SK-N-SH treated with all-trans-retinoic acid at 6 μM for 48 hours (cell line): ENCODE measurements around the gene OR9A2.

ENCODE experiments used
- ARNTL ChIP-seq: fragments of 450-650 bp; formaldehyde crosslinking; IDR thresholded peaks from 2 replicates; pipeline ENCODE4 v1.5.0; 2020; ENCODE audit warnings: low read depth, mild to moderate bottlenecking, moderate library complexity, borderline replicate concordance
- CREB5 ChIP-seq: fragments of 250-450 bp; sonication (Bioruptor Pico); IDR thresholded peaks from 2 replicates; pipeline ENCODE4 v1.5.1; 2020; ENCODE audit warnings: low read depth, mild to moderate bottlenecking, moderate library complexity
- CSDC2 ChIP-seq: fragments of 250-450 bp; sonication (Bioruptor Pico); IDR thresholded peaks from 2 replicates; pipeline ENCODE4 v1.5.0; 2020; ENCODE audit warnings: mild to moderate bottlenecking, moderate library complexity
- GLIS3 ChIP-seq: fragments of 250-450 bp; sonication (Bioruptor Pico); IDR thresholded peaks from 2 replicates; pipeline ENCODE4 v1.5.0; 2020; ENCODE audit warnings: mild to moderate bottlenecking, moderate library complexity
- RARB ChIP-seq: fragments of 250-450 bp; sonication (Bioruptor Pico); IDR thresholded peaks from 2 replicates; pipeline ENCODE4 v1.8.0; 2021; ENCODE audit warnings: mild to moderate bottlenecking, moderate library complexity
- SNAI2 ChIP-seq: fragments of 250-450 bp; sonication (Bioruptor Pico); IDR thresholded peaks from 2 replicates; pipeline ENCODE4 v1.5.0; 2020; ENCODE audit warnings: mild to moderate bottlenecking, moderate library complexity
- TCF4 ChIP-seq: fragments of 250-450 bp; sonication (Bioruptor Pico); IDR thresholded peaks from 2 replicates; pipeline ENCODE4 v1.8.0; 2021; ENCODE audit warnings: mild to moderate bottlenecking, moderate library complexity, borderline replicate concordance
- TSHZ2 ChIP-seq: fragments of 250-450 bp; sonication (Bioruptor Pico); IDR thresholded peaks from 2 replicates; pipeline ENCODE4 v1.5.0; 2020; ENCODE audit warnings: mild to moderate bottlenecking, moderate library complexity
- ZFP30 ChIP-seq: fragments of 450-650 bp; formaldehyde crosslinking; IDR thresholded peaks from 2 replicates; pipeline ENCODE4 v1.5.0; 2022; ENCODE audit warnings: mild to moderate bottlenecking, moderate library complexity
- ZNF8 ChIP-seq: fragments of 450-650 bp; formaldehyde crosslinking; IDR thresholded peaks from 2 replicates; pipeline ENCODE4 v1.5.0; 2020; ENCODE audit warnings: mild to moderate bottlenecking, moderate library complexity

- TF ChIP-seq ZFP30 (CRISPR knock-in tag) (no peak), ZNF8 (CRISPR knock-in tag) (no peak), TSHZ2 (no peak), SNAI2 (CRISPR knock-in tag) (no peak), ARNTL (no peak), RARB (no peak), TCF4 (no peak), CSDC2 (CRISPR knock-in tag) (no peak), GLIS3 (CRISPR knock-in tag) (no peak), CREB5 (no peak)
Observed at GRCh38 chr7:143073556-143073955, 46.6 kb upstream of the OR9A2 start.
